ENCODE measurements around the gene PPIL4. TPM values are rescaled to one million over a fixed set of nuclear protein-coding genes. Genes with fewer than 3 reads are reported as not detected.
A peak's percentile ranks its signal among the peaks of the same experiment; 100 is the strongest.

PPIL4 gene
- total and polyA plus RNA-seq, 2 of the 13 experiments (the other 11 are each of a cell fraction or from before 2014, with no cell fraction given), result 5.5 to 46.0 TPM

- 0 out of 2 replicates have a peak, but pooled peaks have one; percentile 72 for TF ChIP-seq ZNF724P (CRISPR knock-in tag; IDR thresholded peaks at IDR 0.05; ENCODE audit: borderline replicate concordance)
- TF ChIP-seq ZNF761 (CRISPR knock-in tag; conservative IDR thresholded peaks at IDR 0.05), result peak; percentile 68; the same call in 1 of the 2 replicates
- TF ChIP-seq ZBTB14 (CRISPR knock-in tag; IDR thresholded peaks at IDR 0.05), result peak; percentile 11; the same call in 1 of the 2 replicates
- TF ChIP-seq PBX3 (CRISPR knock-in tag; IDR thresholded peaks at IDR 0.05; ENCODE audit: borderline replicate concordance), result no peak
- TF ChIP-seq PHF21A (CRISPR knock-in tag; IDR thresholded peaks at IDR 0.05), result no peak
- TF ChIP-seq ZNF407 (CRISPR knock-in tag; IDR thresholded peaks at IDR 0.05; ENCODE audit: not compliant biosample characterization), result peak; percentile 86
- no peak for TF ChIP-seq BATF2 (CRISPR knock-in tag; IDR thresholded peaks at IDR 0.05)
- no peak for TF ChIP-seq RAD51 (IDR thresholded peaks at IDR 0.05; ENCODE audit: borderline replicate concordance)
- no peak; the same call in 1 of the 2 replicates for TF ChIP-seq ZNF800 (CRISPR knock-in tag; IDR thresholded peaks at IDR 0.05)
- TF ChIP-seq HNRNPH1 (optimal IDR thresholded peaks at IDR 0.05; ENCODE audit: low read depth, low read length), result no peak
- 0 out of 2 replicates have a peak, but pooled peaks have one; percentile 61 for TF ChIP-seq RARG (CRISPR knock-in tag; IDR thresholded peaks at IDR 0.05; ENCODE audit: low read depth)
- peak; percentile 32; the same call in 1 of the 2 replicates for TF ChIP-seq SIN3A (IDR thresholded peaks at IDR 0.05; ENCODE audit: borderline replicate concordance, low read depth, low read length)
- peak; percentile 86 for TF ChIP-seq SALL1 (CRISPR knock-in tag; IDR thresholded peaks at IDR 0.05)
These were observed 20.8 kb upstream of the PPIL4 start (continued) for GRCh38 chr6:149566410-149567193.
